NCI-H2029 treated with DMSO at 0.1 percent for 48 hours (cell line): ENCODE measurements around the gene RASSF1.

ENCODE experiments used
- DNase-seq: peaks from one replicate; lab custom pipeline; 2025; lab: John Stamatoyannopoulos, UW

RASSF1 gene

GRCh38 chr3:50340448-50341329 is at the start of gene RASSF1:
TSS of gene RASSF1 (minus strand) at chr3:50340836. CDS start at chr3:50340805, 31 bp downstream.
- no peak for DNase-seq

GRCh38 chr3:50389414-50389767 is 48.8 kb upstream of the RASSF1 start:
- DNase-seq, result no peak

GRCh38 chr3:50388720-50389413 is 48.2 kb upstream of the RASSF1 start:
- DNase-seq, result no peak

- DNase-seq, result no peak
Observed at GRCh38 chr3:50388016-50388719, 47.5 kb upstream of the RASSF1 start.

- DNase-seq, result no peak
Observed at GRCh38 chr3:50385754-50386153, 45.1 kb upstream of the RASSF1 start.

- DNase-seq, result no peak
Observed at GRCh38 chr3:50383750-50384149, 43.1 kb upstream of the RASSF1 start.

- no peak for DNase-seq
Observed at GRCh38 chr3:50382722-50383121, 42.1 kb upstream of the RASSF1 start.

GRCh38 chr3:50381383-50381782 is 40.7 kb upstream of the RASSF1 start:
- no peak for DNase-seq

GRCh38 chr3:50380405-50381085 is 39.9 kb upstream of the RASSF1 start:
- DNase-seq, result no peak

GRCh38 chr3:50378757-50379156 is 38.1 kb upstream of the RASSF1 start:
- DNase-seq, result no peak

- DNase-seq, result no peak
Observed at GRCh38 chr3:50378024-50378423, 37.4 kb upstream of the RASSF1 start.

GRCh38 chr3:50375258-50375931 is 34.8 kb upstream of the RASSF1 start:
- DNase-seq, result no peak

GRCh38 chr3:50374363-50375257 is 34.0 kb upstream of the RASSF1 start:
- no peak for DNase-seq

- no peak for DNase-seq
Observed at GRCh38 chr3:50373146-50374051, 32.8 kb upstream of the RASSF1 start.

- no peak for DNase-seq
Observed at GRCh38 chr3:50372349-50372748, 31.7 kb upstream of the RASSF1 start.

- no peak for DNase-seq
Observed at GRCh38 chr3:50371133-50371685, 30.6 kb upstream of the RASSF1 start.

GRCh38 chr3:50370594-50370993 is 30.0 kb upstream of the RASSF1 start:
- no peak for DNase-seq

GRCh38 chr3:50369012-50369670 is 28.5 kb upstream of the RASSF1 start:
- no peak for DNase-seq

GRCh38 chr3:50365842-50366220 is 25.2 kb upstream of the RASSF1 start:
- DNase-seq, result no peak
